ENCODE results near the gene ANKH. TPM values are rescaled to one million over a fixed set of nuclear protein-coding genes. Genes with fewer than 3 reads are reported as not detected.

The ANKH gene
- total RNA-seq, 4 donors from 2014 or later = 33.4 to 49.4 (median 38.0) TPM

DNA sequence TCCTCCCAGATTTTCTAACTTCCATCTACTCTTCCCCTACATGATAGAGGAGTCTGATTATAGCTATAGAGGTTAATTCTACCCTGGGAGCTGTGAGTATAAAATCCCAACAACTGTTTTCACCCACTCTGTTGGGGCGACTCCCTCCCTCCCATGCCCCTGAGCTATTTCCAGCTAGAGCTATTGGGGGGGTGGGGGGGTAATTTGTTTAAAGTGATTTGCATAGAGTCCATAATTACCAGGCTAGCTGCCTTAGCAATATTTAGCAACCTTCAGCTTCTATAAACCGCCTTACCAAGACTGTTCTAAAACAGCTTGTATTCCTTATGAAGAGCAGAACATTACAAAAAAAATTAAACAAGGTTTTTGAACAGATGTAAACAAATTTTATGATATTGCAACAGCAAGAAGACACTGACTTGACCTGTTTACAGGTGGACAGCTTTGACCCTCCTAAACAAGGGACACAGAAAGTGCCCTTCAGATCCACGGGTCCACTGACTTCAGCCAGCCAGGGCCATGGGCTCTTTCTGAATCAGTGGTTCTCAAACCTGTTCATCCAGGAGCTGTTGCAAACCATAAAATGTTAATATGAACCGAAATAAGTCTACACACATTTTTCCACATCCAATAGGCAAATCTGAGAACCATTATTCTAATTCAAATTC lies 108.9 kb downstream of the ANKH start:
- DNase-seq (ENCODE audit: extremely low spot score) = no peak
- peaks cover 0 to 9% (median 0%) of the 10 kb centered on the region in 4 donors for H3K36me3 ChIP-seq
- H3K4me1 ChIP-seq = peaks cover 0 to 10% (median 0%) of the 10 kb centered on the region in 4 donors
- TF ChIP-seq CTCF (IDR thresholded peaks at IDR 0.05) (no peak), EP300 (IDR thresholded peaks at IDR 0.05) (no peak), POLR2AphosphoS5 (IDR thresholded peaks at IDR 0.05) (no peak), POLR2A (IDR thresholded peaks at IDR 0.05; ENCODE audit: low read depth) (no peak)
- intact Hi-C loops (cut with DNase I) = no loop called here
- 97% methylated on average over 4 of the region's 4 CpGs for WGBS
- H3K4me3 ChIP-seq = no peak overlapping the region
- H3K9me3 ChIP-seq = no peaks in the 10 kb centered on the region
- H3K27me3 ChIP-seq = no peaks in the 10 kb centered on the region
- H3K27ac ChIP-seq (replicated peaks in 1 of 4) = no peak overlapping the region

DNA sequence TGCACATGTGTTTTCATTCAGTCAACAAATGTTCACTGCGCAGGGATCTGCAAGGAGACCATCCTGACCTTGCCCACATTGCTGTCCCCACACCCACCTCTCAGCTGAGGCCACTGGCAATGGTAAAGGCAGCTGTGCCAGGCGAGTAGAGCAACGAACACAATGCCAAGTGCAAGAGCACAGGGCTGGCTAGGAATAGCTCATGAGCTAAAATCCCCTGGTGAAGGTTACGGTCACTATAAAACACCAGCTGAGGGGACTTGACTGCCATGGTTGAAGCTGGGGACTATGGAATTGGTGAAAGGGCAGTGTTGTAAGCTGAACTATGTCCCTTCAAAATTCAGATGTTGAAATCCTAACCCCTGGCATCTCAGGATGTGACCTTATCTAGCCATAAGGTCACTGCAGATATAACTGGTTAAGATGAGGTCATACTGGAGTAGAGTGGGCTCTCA lies 111.0 kb downstream of the ANKH start:
- WGBS = 77% methylated on average over 4 of the region's 4 CpGs
- Histone ChIP-seq H3K36me3 (peaks cover 0 to 4% (median 0%) of the 10 kb centered on the region in 4 donors), H3K9me3 (no peaks in the 10 kb centered on the region), H3K4me1 (peaks cover 0 to 10% (median 2%) of the 10 kb centered on the region in 4 donors), H3K27ac (replicated peaks in 1 of 4) (no peak overlapping the region), H3K4me3 (no peak overlapping the region), H3K27me3 (no peaks in the 10 kb centered on the region)
- TF ChIP-seq CTCF (IDR thresholded peaks at IDR 0.05) (no peak), POLR2A (IDR thresholded peaks at IDR 0.05; ENCODE audit: low read depth) (no peak), EP300 (IDR thresholded peaks at IDR 0.05) (no peak), POLR2AphosphoS5 (IDR thresholded peaks at IDR 0.05) (no peak)
- intact Hi-C loops (cut with DNase I) = no loop called here
- no peak for DNase-seq (ENCODE audit: extremely low spot score)

GRCh38 chr5:14759744-14760547 lies 111.6 kb downstream of the ANKH start:
- TF ChIP-seq EP300 (IDR thresholded peaks at IDR 0.05) (no peak), POLR2A (IDR thresholded peaks at IDR 0.05; ENCODE audit: low read depth) (no peak), POLR2AphosphoS5 (IDR thresholded peaks at IDR 0.05) (no peak), CTCF (IDR thresholded peaks at IDR 0.05) (no peak)
- intact Hi-C loops (cut with DNase I) = no loop called here
- H3K36me3 ChIP-seq = peaks cover 0 to 10% (median 3%) of the 10 kb centered on the region in 4 donors

DNA sequence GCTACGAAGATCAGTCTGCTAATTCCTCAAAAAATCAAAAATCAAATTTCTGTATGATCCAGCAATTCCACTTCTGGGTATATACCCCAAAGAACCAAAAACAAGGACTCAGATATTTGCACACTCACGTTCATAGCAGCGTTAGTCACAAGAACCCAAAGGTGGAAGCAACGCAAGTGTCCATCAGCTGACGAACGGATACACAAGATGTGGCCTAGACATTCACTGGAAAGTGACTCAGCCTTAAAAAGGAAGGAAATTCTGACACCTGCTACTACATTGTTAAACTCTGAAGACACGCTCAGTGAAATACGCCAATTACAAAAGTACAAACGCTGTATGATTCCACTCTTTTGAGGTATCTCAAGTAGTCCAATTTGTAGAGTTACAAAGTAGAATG lies 113.7 kb downstream of the ANKH start:
- intact Hi-C loops (cut with DNase I) = no loop called here
- Histone ChIP-seq H3K4me1 (peaks cover 11 to 14% (median 13%) of the 10 kb centered on the region in 4 donors), H3K36me3 (peaks cover 0 to 19% (median 9%) of the 10 kb centered on the region in 4 donors), H3K27me3 (no peaks in the 10 kb centered on the region), H3K27ac (replicated peaks in 1 of 4) (no peak overlapping the region), H3K9me3 (no peaks in the 10 kb centered on the region), H3K4me3 (no peak overlapping the region)
- WGBS = 94% methylated on average over 9 of the region's 9 CpGs
- peak; percentile 21 to 35 for TF ChIP-seq POLR2AphosphoS5 (IDR thresholded peaks at IDR 0.05)
- TF ChIP-seq EP300 (IDR thresholded peaks at IDR 0.05) = no peak
- no peak for DNase-seq (ENCODE audit: extremely low spot score)

More at GRCh38 chr5:14759744-14760547, 111.6 kb downstream of the ANKH start:
- 88% methylated on average over 6 of the region's 6 CpGs for WGBS
- H3K4me1 ChIP-seq = peaks cover 0 to 10% (median 4%) of the 10 kb centered on the region in 4 donors
- no peaks in the 10 kb centered on the region for H3K27me3 ChIP-seq
- no peak overlapping the region for H3K4me3 ChIP-seq
- no peaks in the 10 kb centered on the region for H3K9me3 ChIP-seq
- no peak overlapping the region for H3K27ac ChIP-seq (replicated peaks in 1 of 4)
- DNase-seq (ENCODE audit: extremely low spot score) = no peak

- peaks cover 0 to 23% (median 11%) of the 10 kb centered on the region in 4 donors for H3K36me3 ChIP-seq
- 90% methylated on average over 4 of the region's 4 CpGs for WGBS
- DNase-seq (ENCODE audit: extremely low spot score) = no peak
- peaks cover 11 to 14% (median 12%) of the 10 kb centered on the region in 4 donors for H3K4me1 ChIP-seq
- H3K27me3 ChIP-seq = no peaks in the 10 kb centered on the region
- no peaks in the 10 kb centered on the region for H3K9me3 ChIP-seq
- no peak overlapping the region for H3K4me3 ChIP-seq
- TF ChIP-seq EP300 (IDR thresholded peaks at IDR 0.05) (no peak), POLR2A (IDR thresholded peaks at IDR 0.05; ENCODE audit: low read depth) (no peak), POLR2AphosphoS5 (IDR thresholded peaks at IDR 0.05) (no peak), CTCF (IDR thresholded peaks at IDR 0.05) (no peak)
- intact Hi-C loops (cut with DNase I) = no loop called here
- H3K27ac ChIP-seq (replicated peaks in 1 of 4) = no peak overlapping the region
These were observed 115.1 kb downstream of the ANKH start for GRCh38 chr5:14756478-14756877.
